ENCODE results near the gene GRPEL1. TPM values are rescaled to one million over a fixed set of nuclear protein-coding genes. Genes with fewer than 3 reads are reported as not detected.

The GRPEL1 gene
- total RNA-seq, 1 donor from 2014 or later: 31.4 TPM

DNA sequence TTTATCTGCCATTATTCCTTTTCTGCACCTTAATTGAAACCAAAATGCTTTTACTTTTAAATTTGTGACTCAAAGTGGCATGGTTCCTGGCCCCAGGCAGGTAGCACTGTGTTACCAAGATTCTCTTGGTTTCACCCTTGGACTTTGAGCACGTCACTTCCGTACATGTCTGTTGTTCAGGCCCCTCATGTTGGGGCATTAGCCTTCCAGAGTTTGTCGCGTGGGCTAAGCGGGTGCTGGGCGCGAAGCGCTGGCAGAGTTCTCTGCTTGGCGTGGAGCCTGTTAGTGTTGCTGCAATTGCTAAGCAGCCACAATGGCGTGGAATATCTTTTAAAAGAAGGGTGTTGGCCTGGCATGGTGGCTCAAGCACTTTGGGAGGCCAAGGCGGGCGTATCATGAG lies 38.7 kb downstream of the GRPEL1 start:
- Mint-ChIP-seq H3K4me1 (ENCODE audit: unreplicated experiment) (no peaks in the 10 kb centered on the region), H3K4me3 (no peak overlapping the region), H3K9me3 (no peaks in the 10 kb centered on the region), H3K36me3 (peaks cover 22% of the 10 kb centered on the region), H3K27ac (no peak overlapping the region), H3K27me3 (no peaks in the 10 kb centered on the region)
- TF ChIP-seq, protein P1, sequence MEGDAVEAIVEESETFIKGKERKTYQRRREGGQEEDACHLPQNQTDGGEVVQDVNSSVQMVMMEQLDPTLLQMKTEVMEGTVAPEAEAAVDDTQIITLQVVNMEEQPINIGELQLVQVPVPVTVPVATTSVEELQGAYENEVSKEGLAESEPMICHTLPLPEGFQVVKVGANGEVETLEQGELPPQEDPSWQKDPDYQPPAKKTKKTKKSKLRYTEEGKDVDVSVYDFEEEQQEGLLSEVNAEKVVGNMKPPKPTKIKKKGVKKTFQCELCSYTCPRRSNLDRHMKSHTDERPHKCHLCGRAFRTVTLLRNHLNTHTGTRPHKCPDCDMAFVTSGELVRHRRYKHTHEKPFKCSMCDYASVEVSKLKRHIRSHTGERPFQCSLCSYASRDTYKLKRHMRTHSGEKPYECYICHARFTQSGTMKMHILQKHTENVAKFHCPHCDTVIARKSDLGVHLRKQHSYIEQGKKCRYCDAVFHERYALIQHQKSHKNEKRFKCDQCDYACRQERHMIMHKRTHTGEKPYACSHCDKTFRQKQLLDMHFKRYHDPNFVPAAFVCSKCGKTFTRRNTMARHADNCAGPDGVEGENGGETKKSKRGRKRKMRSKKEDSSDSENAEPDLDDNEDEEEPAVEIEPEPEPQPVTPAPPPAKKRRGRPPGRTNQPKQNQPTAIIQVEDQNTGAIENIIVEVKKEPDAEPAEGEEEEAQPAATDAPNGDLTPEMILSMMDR (conservative IDR thresholded peaks at IDR 0.05): no peak
- no peak for DNase-seq (ENCODE audit: extremely low spot score, unreplicated experiment)

DNA sequence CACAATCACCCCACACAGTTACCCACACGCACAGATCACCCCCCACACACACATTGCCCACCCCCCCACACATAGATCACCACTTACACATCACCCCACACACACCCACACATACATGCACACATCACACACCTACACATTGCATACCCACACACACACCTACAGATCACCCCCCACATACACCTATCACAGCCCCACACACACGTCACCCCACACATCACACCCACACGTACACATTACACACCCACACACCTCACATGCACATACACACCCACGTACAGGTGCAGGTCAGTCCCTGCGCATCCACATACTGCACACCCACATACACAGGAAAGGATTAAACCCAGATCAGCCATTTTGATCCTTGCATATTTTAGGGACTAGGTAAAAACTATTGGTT lies 40.0 kb downstream of the GRPEL1 start:
- H3K27ac Mint-ChIP-seq: no peak overlapping the region
- TF ChIP-seq, protein P1 (conservative IDR thresholded peaks at IDR 0.05): no peak
- no peak overlapping the region for H3K4me3 Mint-ChIP-seq
- no peaks in the 10 kb centered on the region for H3K9me3 Mint-ChIP-seq
- no peaks in the 10 kb centered on the region for H3K4me1 Mint-ChIP-seq (ENCODE audit: unreplicated experiment)
- peaks cover 22% of the 10 kb centered on the region for H3K36me3 Mint-ChIP-seq
- DNase-seq (ENCODE audit: extremely low spot score, unreplicated experiment): no peak
- no peaks in the 10 kb centered on the region for H3K27me3 Mint-ChIP-seq

DNA sequence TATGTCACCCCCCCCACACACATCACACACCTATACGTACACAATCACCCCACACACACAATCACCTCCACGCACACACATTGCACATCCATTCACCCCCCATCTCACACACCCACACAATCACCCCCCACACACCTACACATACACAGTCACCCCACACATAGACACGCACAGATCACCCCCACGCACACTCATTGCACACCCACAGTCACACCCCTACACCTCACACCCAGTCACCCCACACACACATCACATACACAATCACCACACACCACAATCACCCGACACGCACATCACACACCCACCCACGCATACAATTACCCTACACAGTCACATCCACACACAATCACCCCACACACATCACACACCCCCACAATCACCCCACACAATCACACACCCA lies 40.6 kb downstream of the GRPEL1 start:
- DNase-seq (ENCODE audit: extremely low spot score, unreplicated experiment): no peak
- TF ChIP-seq, protein P1 (conservative IDR thresholded peaks at IDR 0.05): no peak
- Mint-ChIP-seq H3K27ac (no peak overlapping the region), H3K9me3 (no peaks in the 10 kb centered on the region), H3K36me3 (peaks cover 20% of the 10 kb centered on the region), H3K4me1 (ENCODE audit: unreplicated experiment) (no peaks in the 10 kb centered on the region), H3K27me3 (no peaks in the 10 kb centered on the region), H3K4me3 (no peak overlapping the region)

DNA sequence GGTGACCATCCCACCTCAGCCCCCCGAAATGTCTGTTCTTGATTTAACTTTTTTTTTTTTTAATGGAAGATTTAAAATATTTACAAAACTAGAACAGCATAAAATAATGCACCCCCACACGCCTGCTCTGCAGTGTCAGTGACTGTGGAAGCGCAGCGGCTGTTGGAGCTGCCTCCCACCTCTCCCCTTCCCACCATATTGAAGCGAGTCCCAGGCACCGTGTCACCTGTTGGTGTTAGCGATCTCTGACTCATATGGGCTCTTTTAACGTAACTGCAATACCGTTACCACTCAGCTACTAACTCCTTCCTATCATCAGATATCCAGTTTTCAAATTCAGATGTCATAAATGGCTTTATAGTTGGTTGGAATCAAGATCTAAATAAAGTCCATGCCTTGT lies 41.8 kb downstream of the GRPEL1 start:
- H3K36me3 Mint-ChIP-seq: peaks cover 18% of the 10 kb centered on the region
- TF ChIP-seq, protein P1 (conservative IDR thresholded peaks at IDR 0.05): no peak
- H3K4me1 Mint-ChIP-seq (ENCODE audit: unreplicated experiment): no peaks in the 10 kb centered on the region
- no peak overlapping the region for H3K27ac Mint-ChIP-seq
- no peaks in the 10 kb centered on the region for H3K27me3 Mint-ChIP-seq
- no peak overlapping the region for H3K4me3 Mint-ChIP-seq
- DNase-seq (ENCODE audit: extremely low spot score, unreplicated experiment): no peak
- H3K9me3 Mint-ChIP-seq: no peaks in the 10 kb centered on the region

DNA sequence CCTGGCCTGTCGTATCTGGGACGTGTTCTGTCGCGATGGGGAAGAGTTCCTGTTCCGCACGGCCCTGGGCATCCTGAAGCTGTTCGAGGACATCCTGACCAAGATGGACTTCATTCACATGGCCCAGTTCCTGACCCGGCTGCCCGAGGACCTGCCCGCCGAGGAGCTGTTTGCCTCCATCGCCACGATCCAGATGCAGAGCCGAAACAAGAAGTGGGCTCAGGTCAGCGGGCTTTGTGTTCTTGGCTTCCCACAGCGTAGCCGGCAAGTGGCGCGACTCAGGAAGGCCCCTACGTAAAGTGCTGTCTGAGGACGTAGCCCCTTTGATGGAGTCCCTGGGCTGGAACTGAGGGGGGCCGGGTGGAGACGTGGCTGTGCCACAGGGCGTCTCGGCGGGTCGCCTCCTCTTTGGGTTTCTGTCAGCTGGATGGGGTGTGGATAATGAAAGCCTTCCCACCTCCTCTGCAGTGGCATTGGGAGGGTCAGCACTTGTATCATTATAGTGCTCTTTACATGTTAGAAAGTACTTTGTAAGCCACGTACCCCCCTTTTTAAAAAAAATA lies 42.7 kb downstream of the GRPEL1 start:
- Mint-ChIP-seq H3K27ac (no peak overlapping the region), H3K9me3 (no peaks in the 10 kb centered on the region), H3K36me3 (peaks cover 19% of the 10 kb centered on the region), H3K4me1 (ENCODE audit: unreplicated experiment) (no peaks in the 10 kb centered on the region), H3K4me3 (no peak overlapping the region), H3K27me3 (no peaks in the 10 kb centered on the region)
- TF ChIP-seq, protein P1 (conservative IDR thresholded peaks at IDR 0.05): no peak
- no peak for DNase-seq (ENCODE audit: extremely low spot score, unreplicated experiment)
